ENCODE data around the gene NFE2L1.
"Not testable (repeated sequence)": the region's sequence is repeated elsewhere in the genome, so short reads cannot be mapped to it uniquely, and the experiment has no call there.

Gene NFE2L1, protein sequence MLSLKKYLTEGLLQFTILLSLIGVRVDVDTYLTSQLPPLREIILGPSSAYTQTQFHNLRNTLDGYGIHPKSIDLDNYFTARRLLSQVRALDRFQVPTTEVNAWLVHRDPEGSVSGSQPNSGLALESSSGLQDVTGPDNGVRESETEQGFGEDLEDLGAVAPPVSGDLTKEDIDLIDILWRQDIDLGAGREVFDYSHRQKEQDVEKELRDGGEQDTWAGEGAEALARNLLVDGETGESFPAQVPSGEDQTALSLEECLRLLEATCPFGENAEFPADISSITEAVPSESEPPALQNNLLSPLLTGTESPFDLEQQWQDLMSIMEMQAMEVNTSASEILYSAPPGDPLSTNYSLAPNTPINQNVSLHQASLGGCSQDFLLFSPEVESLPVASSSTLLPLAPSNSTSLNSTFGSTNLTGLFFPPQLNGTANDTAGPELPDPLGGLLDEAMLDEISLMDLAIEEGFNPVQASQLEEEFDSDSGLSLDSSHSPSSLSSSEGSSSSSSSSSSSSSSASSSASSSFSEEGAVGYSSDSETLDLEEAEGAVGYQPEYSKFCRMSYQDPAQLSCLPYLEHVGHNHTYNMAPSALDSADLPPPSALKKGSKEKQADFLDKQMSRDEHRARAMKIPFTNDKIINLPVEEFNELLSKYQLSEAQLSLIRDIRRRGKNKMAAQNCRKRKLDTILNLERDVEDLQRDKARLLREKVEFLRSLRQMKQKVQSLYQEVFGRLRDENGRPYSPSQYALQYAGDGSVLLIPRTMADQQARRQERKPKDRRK

DNA sequence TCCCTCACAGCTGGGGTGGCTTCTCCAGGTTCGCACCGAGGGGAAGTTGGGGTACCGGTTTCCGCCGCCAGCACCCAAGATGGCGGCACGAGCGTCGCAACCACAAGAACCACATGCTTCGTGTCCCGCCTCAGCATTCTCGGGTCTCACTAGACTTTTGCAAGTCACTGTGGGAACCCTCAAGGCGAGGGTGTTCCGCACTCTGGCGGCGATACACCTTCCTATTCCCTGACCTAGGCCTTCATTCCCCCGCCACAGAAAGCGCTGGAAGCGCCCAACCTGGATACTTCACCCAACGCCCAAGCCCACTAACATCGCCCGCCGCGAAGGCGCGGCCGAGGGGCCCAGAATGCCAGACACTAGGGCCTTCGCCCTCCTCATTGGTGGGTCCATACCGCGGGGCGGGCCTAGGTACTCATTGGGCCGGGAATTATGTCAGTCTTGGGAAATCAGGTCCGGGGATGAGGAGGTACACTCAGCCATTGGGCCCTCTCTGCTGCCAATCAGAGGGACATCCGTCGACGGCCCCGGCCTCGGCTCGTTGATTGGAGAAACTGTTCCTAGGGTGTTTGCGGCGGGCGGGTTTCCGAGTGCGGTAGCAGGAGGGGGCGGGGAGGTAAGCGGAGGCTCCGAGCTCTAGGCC is at the start of gene NFE2L1:
Gene NFE2L1 (plus strand): TSS at position 619 of the 643 bp plus-strand sequence. CDS start 2,760 bp downstream, outside the sequence.
- H3K9me3 ChIP-seq (ENCODE audit: control insufficient read depth in 1 of 2, low read length in 2 of 2) = no peaks in the 10 kb centered on the region
- H3K27ac ChIP-seq (ENCODE audit: low read length) = peak within 1 kb of the TSS; percentile 99
- no peaks in the 10 kb centered on the region for H3K27me3 ChIP-seq (ENCODE audit: low read depth, low read length)
- H3K36me3 ChIP-seq (ENCODE audit: control insufficient read depth in 1 of 2, insufficient read depth in 2 of 2, low read length in 2 of 2) = peaks cover 0 to 33% of the 10 kb centered on the region in 2 donors
- H3K4me3 ChIP-seq (ENCODE audit: low read depth in 1 of 2, low read length in 2 of 2) = peak within 1 kb of the TSS; percentile 79 to 96
- peaks cover 31 to 44% of the 10 kb centered on the region in 2 donors for H3K4me1 ChIP-seq (ENCODE audit: control insufficient read depth in 1 of 2, insufficient read depth in 2 of 2, low read length in 2 of 2)

DNA sequence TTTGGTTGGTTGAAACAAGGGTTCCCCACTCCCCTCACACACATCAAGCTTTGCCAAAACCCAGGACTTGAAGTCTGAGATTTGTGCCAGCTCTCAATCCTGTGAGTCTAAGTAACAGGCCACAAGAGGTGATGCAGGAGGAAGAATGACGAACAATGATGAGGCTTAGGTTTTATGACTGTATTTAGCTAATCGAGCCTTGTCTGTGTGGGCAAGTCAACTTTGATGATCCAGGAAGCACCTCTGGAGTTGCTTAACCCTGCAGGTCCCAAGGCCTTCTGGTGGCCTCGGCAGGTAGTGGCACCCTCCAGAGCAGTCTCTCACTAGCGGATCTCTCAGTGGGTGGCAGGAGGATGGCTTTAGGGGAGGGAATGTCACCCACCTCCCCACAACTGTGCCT is 48.6 kb upstream of the NFE2L1 start:
- H3K27me3 ChIP-seq (ENCODE audit: low read depth, low read length) = peaks cover 7% of the 10 kb centered on the region
- H3K27ac ChIP-seq (ENCODE audit: low read length) = no peak overlapping the region
- H3K4me1 ChIP-seq (ENCODE audit: control insufficient read depth in 1 of 2, insufficient read depth in 2 of 2, low read length in 2 of 2) = peaks cover 4 to 27% of the 10 kb centered on the region in 2 donors
- H3K9me3 ChIP-seq (ENCODE audit: control insufficient read depth in 1 of 2, low read length in 2 of 2) = no peaks in the 10 kb centered on the region
- H3K36me3 ChIP-seq (ENCODE audit: control insufficient read depth in 1 of 2, insufficient read depth in 2 of 2, low read length in 2 of 2) = no peaks in the 10 kb centered on the region
- H3K4me3 ChIP-seq (ENCODE audit: low read depth in 1 of 2, low read length in 2 of 2) = no peak overlapping the region

DNA sequence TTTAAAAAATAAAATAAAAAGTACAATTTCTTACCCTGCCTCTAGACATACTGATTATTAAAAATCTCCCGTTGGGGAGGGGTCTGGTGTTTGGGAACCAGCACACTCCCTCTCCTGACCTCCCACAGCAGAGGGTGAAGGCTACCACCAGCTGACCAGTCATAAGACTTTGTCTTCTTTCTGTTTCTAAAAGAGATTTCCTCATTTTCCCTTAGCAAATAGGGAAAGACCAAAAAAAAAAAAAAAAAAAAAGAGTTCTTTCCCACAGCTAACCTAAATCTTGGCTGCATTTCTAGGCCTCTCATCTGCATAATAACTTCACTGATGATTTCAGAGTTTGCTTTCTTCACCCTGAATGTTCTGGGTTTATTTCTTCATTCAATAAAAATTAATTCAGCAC is 47.0 kb upstream of the NFE2L1 start:
- no peaks in the 10 kb centered on the region for H3K27me3 ChIP-seq (ENCODE audit: low read depth, low read length)
- no peak overlapping the region for H3K4me3 ChIP-seq (ENCODE audit: low read depth in 1 of 2, low read length in 2 of 2)
- H3K4me1 ChIP-seq (ENCODE audit: control insufficient read depth in 1 of 2, insufficient read depth in 2 of 2, low read length in 2 of 2) = peaks cover 4 to 28% of the 10 kb centered on the region in 2 donors
- no peaks in the 10 kb centered on the region for H3K9me3 ChIP-seq (ENCODE audit: control insufficient read depth in 1 of 2, low read length in 2 of 2)
- H3K36me3 ChIP-seq (ENCODE audit: control insufficient read depth in 1 of 2, insufficient read depth in 2 of 2, low read length in 2 of 2) = no peaks in the 10 kb centered on the region
- H3K27ac ChIP-seq (ENCODE audit: low read length) = no peak overlapping the region

DNA sequence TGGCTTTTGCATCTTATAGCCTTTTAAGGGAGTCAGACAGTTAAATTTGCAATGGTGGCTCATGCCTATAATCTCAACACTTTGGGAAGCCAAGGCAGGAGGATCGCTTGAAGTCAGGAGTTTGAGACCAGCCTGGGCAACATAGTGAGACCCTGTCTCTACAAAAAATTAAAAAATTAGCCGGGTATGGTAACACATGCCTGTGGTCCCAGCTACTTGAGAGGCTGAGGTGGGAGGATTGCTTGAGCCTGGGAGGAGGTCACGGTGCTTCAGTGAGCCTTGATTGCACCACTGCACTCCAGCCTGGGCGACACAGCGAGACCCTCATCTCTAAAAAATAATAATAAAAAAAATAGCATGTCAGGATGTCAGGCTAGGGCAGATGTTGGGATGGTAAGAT is 46.5 kb upstream of the NFE2L1 start:
- not testable (repeated sequence) for H3K4me3 ChIP-seq (ENCODE audit: low read depth in 1 of 2, low read length in 2 of 2); H3K27ac ChIP-seq (ENCODE audit: low read length); H3K9me3 ChIP-seq (ENCODE audit: control insufficient read depth in 1 of 2, low read length in 2 of 2); H3K36me3 ChIP-seq (ENCODE audit: control insufficient read depth in 1 of 2, insufficient read depth in 2 of 2, low read length in 2 of 2); H3K27me3 ChIP-seq (ENCODE audit: low read depth, low read length)
- H3K4me1 ChIP-seq (ENCODE audit: control insufficient read depth in 1 of 2, insufficient read depth in 2 of 2, low read length in 2 of 2) = peaks cover 4 to 28% of the 10 kb centered on the region in 2 donors

DNA sequence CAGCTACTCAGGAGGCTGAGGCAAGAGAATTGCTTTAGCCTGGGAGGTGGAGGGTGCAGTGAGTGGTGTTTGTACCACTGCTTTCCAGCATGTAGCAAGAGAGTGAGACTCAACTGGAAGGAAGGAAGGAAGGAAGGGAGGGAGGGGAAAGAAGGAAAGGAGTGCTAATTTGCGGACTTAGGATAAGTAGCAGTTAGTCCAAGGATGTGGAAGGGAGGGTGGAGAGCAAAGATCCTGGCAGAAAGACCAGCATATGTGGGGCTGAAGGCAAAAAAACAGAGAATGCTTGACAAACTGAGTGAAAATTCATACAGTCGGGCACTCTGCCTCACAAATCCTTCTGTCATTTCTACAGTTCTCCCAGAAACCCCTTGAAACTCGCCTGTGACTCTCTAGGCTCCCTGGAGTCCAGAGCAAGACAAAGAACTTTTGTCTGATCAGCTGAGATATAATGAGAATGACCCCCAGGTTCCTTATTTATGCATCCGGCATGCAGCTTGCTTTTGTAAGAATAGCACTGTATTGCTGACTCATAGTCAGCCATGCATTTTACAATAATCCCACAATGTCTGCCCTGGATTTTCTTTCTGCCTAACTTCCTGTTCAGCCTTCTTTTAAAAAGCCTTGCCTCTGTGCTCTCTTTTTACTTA is 45.8 kb upstream of the NFE2L1 start:
- H3K9me3 ChIP-seq (ENCODE audit: control insufficient read depth in 1 of 2, low read length in 2 of 2) = no peaks in the 10 kb centered on the region
- no peaks in the 10 kb centered on the region for H3K36me3 ChIP-seq (ENCODE audit: control insufficient read depth in 1 of 2, insufficient read depth in 2 of 2, low read length in 2 of 2)
- peak overlapping the region; percentile 68 for H3K27ac ChIP-seq (ENCODE audit: low read length)
- peaks cover 4 to 28% of the 10 kb centered on the region in 2 donors for H3K4me1 ChIP-seq (ENCODE audit: control insufficient read depth in 1 of 2, insufficient read depth in 2 of 2, low read length in 2 of 2)
- no peaks in the 10 kb centered on the region for H3K27me3 ChIP-seq (ENCODE audit: low read depth, low read length)
- peak overlapping the region in 1 of 2 donors; percentile 16 for H3K4me3 ChIP-seq (ENCODE audit: low read depth in 1 of 2, low read length in 2 of 2)

DNA sequence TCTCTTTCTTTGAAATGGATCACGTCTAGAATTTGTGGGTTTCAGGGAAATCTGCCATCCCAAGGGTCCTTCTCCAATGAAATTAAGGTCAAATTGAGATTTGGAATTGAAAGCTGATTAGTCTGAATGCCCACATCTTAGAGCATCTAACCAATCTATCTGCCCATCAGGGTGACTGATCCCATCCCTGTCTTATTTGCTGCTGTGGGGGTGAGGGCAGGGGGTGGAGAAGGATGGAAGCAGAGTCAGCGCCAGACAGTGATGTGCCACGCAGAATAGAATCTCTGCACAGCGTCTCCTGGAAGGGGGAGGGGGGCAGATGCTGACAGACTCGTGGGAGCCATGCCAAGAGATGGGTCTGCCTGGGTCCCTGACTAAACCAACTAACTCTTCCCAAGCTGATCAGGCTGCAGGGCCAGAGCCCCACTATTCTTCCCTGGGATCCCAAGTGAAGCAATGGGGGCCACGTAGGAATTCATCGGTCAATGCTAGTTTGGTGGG is 45.2 kb upstream of the NFE2L1 start:
- H3K4me1 ChIP-seq (ENCODE audit: control insufficient read depth in 1 of 2, insufficient read depth in 2 of 2, low read length in 2 of 2) = peaks cover 4 to 28% of the 10 kb centered on the region in 2 donors
- no peaks in the 10 kb centered on the region for H3K36me3 ChIP-seq (ENCODE audit: control insufficient read depth in 1 of 2, insufficient read depth in 2 of 2, low read length in 2 of 2)
- H3K27me3 ChIP-seq (ENCODE audit: low read depth, low read length) = no peaks in the 10 kb centered on the region
- H3K4me3 ChIP-seq (ENCODE audit: low read depth in 1 of 2, low read length in 2 of 2) = peak overlapping the region in 1 of 2 donors; percentile 16
- H3K9me3 ChIP-seq (ENCODE audit: control insufficient read depth in 1 of 2, low read length in 2 of 2) = no peaks in the 10 kb centered on the region
- H3K27ac ChIP-seq (ENCODE audit: low read length) = peak overlapping the region; percentile 68

DNA sequence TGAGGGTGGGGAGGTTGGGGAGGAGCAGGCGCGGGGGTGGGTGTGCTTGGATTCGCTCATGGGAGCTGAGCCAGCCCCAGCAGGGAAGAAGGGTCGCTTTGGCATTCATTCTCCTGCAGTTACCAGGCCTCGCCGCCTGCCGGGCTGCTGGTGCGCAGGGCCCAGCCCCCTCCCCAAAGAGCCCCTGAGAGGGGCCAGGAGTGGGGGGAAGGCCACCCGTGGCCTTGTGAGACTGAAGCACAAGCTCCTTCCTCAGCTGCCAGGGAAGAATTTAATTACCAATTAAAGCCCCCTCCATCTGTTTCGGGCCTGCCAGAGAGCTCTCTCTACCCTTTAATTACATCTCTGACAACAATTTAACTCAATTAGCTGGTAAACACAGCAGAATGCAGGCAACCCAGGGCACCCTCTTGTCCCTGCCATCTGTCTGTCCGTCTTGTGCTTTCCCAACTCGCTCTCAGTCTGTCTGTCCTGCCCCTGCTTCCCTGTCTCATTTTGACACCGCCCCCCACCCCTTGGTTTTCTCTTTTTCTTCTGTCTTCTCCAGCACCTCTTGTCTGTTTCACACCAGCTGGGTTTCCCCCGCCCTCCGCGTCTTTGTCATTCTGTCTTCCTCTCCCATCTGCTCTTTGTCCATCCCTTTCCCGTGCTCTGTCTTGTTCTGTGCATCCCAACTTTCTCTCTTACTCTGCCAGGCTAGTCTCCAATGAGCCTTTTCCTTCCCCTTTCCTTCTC is 44.6 kb upstream of the NFE2L1 start:
- Histone ChIP-seq H3K4me1 (ENCODE audit: control insufficient read depth in 1 of 2, insufficient read depth in 2 of 2, low read length in 2 of 2) (peaks cover 4 to 28% of the 10 kb centered on the region in 2 donors), H3K27me3 (ENCODE audit: low read depth, low read length) (no peaks in the 10 kb centered on the region), H3K9me3 (ENCODE audit: control insufficient read depth in 1 of 2, low read length in 2 of 2) (no peaks in the 10 kb centered on the region), H3K36me3 (ENCODE audit: control insufficient read depth in 1 of 2, insufficient read depth in 2 of 2, low read length in 2 of 2) (no peaks in the 10 kb centered on the region), H3K27ac (ENCODE audit: low read length) (peak overlapping the region; percentile 68), H3K4me3 (ENCODE audit: low read depth in 1 of 2, low read length in 2 of 2) (no peak overlapping the region)

DNA sequence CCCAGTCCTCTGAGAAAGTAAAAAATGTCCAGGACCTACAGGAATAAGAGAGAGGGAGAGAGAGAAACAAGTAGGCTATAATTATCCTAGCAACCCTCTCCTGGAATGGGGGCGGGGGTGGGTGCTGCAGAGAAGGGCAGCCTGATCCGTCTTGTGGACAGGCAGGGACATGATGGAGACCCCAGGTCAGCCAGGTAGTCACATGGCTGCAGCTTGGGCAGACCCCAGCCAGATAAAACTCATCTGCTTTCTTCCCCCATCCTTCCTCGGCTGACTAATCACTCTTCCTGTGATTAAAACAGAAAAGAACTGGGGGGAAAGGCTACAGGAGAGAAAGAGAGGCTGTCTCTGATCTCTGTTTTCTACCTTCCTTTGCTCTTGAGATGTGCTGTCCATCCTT is 43.2 kb upstream of the NFE2L1 start:
- Histone ChIP-seq H3K27me3 (ENCODE audit: low read depth, low read length) (no peaks in the 10 kb centered on the region), H3K36me3 (ENCODE audit: control insufficient read depth in 1 of 2, insufficient read depth in 2 of 2, low read length in 2 of 2) (no peaks in the 10 kb centered on the region), H3K9me3 (ENCODE audit: control insufficient read depth in 1 of 2, low read length in 2 of 2) (no peaks in the 10 kb centered on the region), H3K4me3 (ENCODE audit: low read depth in 1 of 2, low read length in 2 of 2) (no peak overlapping the region), H3K4me1 (ENCODE audit: control insufficient read depth in 1 of 2, insufficient read depth in 2 of 2, low read length in 2 of 2) (peaks cover 4 to 28% of the 10 kb centered on the region in 2 donors), H3K27ac (ENCODE audit: low read length) (no peak overlapping the region)

DNA sequence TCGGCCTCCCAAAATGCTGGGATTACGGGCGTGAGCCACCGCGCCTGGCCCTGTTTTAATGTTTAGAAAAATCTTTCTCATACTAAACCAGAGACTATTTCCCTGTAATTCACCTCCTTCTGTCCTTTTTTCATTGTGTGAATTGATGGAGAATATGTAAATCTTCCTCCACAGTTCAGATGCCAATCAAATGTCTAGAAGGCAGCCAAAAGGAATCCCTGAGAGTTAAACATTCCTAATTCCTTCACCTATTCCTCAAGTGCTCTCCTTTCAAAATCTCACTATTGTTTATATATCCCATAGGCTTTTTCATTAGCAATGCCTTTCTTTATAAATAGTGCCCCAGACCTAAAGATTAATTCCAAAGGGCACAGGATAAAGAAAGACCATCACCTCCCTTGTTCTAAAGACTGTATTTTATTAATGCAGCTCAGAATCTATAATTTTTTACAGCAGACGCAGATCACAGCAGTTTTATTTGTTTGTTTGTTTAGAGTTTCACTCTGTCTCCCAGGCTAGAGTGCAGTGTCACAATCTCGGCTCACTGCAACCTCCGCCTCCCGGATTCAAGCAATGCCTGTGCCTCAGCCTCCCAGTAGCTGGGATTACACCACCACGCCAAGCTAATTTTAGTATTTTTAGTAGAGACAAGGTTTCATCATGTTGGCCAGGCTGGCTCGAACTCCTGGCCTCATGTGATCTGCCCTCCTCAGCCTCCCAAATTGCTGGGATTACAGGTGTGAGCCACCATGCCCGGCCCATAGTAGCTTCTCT is 41.0 kb upstream of the NFE2L1 start:
- Histone ChIP-seq H3K9me3 (ENCODE audit: control insufficient read depth in 1 of 2, low read length in 2 of 2) (no peaks in the 10 kb centered on the region), H3K36me3 (ENCODE audit: control insufficient read depth in 1 of 2, insufficient read depth in 2 of 2, low read length in 2 of 2) (no peaks in the 10 kb centered on the region), H3K27ac (ENCODE audit: low read length) (no peak overlapping the region), H3K4me1 (ENCODE audit: control insufficient read depth in 1 of 2, insufficient read depth in 2 of 2, low read length in 2 of 2) (peaks cover 4 to 33% of the 10 kb centered on the region in 2 donors), H3K27me3 (ENCODE audit: low read depth, low read length) (peaks cover 7% of the 10 kb centered on the region), H3K4me3 (ENCODE audit: low read depth in 1 of 2, low read length in 2 of 2) (no peak overlapping the region)

DNA sequence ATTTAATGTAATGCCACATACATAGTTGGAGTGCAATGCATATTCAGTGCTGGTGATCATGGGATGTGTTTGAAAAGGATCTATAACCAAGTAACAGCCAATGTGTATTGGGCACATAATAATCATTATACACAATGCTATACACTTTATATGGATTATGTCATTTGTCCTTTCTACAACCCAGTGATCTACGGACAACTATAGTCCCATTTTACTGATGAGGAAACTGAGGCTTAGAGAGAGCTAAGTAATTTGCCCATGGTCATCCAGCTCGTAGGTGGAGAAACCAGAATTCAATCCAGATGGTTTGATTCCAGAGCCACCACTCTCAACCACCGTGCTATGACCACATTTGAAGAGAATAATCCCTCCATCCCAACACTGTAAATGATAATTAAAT is 38.0 kb upstream of the NFE2L1 start:
- H3K27me3 ChIP-seq (ENCODE audit: low read depth, low read length) = peaks cover 13% of the 10 kb centered on the region
- H3K4me3 ChIP-seq (ENCODE audit: low read depth in 1 of 2, low read length in 2 of 2) = no peak overlapping the region
- H3K4me1 ChIP-seq (ENCODE audit: control insufficient read depth in 1 of 2, insufficient read depth in 2 of 2, low read length in 2 of 2) = peaks cover 0 to 12% of the 10 kb centered on the region in 2 donors
- no peak overlapping the region for H3K27ac ChIP-seq (ENCODE audit: low read length)
- no peaks in the 10 kb centered on the region for H3K9me3 ChIP-seq (ENCODE audit: control insufficient read depth in 1 of 2, low read length in 2 of 2)
- H3K36me3 ChIP-seq (ENCODE audit: control insufficient read depth in 1 of 2, insufficient read depth in 2 of 2, low read length in 2 of 2) = no peaks in the 10 kb centered on the region
